Keratinocyte (primary cell): Measurements from ENCODE around the gene FAN1.

Experiments
- CTCF ChIP-seq, 3 experiments: IDR thresholded peaks in 1 of 3; conservative IDR thresholded peaks in 1 of 3; optimal IDR thresholded peaks in 1 of 3; 2 replicates in 2 of 3; 3 replicates in 1 of 3; pipeline versions ENCODE3 to v1.5.1; 2011; ENCODE audit warnings: low read length in 3 of 3, mild to moderate bottlenecking in 3 of 3, moderate library complexity in 2 of 3, control low read depth in 1 of 3, inconsistent platforms in 1 of 3; ENCODE audit not compliant: insufficient read depth in 2 of 3; ENCODE audit errors: extremely low read depth in 1 of 3
- EZH2 ChIP-seq: IDR thresholded peaks from one replicate; pipeline ENCODE4 v1.6.1; 2012; ENCODE audit warnings: inconsistent platforms, mild to moderate bottlenecking, low read length, moderate library complexity

- TF ChIP-seq CTCF (optimal IDR thresholded peaks at IDR 0.05 in 1 of 3, IDR thresholded peaks at IDR 0.05 in 1 of 3, conservative IDR thresholded peaks at IDR 0.05 in 1 of 3; ENCODE audit: extremely low read depth in 1 of 3, insufficient read depth in 2 of 3, low read length in 3 of 3) = no peak
- TF ChIP-seq EZH2 = no peak
Observed at GRCh38 chr15:30963681-30964080, 60.0 kb downstream of the FAN1 start.
